ENCODE data around the gene RBFOX2. TPM values are rescaled to one million over a fixed set of nuclear protein-coding genes. Genes with fewer than 3 reads are reported as not detected.
"Not testable (repeated sequence)": the region's sequence is repeated elsewhere in the genome, so short reads cannot be mapped to it uniquely, and the experiment has no call there.

The RBFOX2 gene
- total and polyA plus RNA-seq, 2 donors (not counting 1 experiment from before 2014, with no cell fraction given), result 173 to 190 TPM

DNA sequence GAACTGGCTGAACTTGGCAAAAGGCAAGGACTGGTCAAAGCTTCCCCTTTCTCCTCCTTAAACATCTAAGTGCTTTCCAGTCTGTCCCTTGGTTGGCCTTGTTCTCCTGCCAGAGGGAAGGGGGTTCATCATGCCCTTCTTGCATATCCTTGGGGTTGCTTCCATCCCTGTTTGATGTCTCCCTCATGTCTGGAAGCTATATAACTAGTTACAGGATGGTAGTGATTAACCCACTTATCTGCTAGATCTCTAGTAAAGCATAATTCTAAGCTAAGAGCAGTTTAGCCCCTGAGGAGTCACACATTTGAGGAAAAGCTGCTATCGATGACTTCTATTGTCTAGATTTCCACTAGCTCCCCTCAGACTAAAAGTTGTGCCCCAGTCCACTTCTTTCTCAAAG is 288.0 kb downstream of the RBFOX2 start:
- H3K9me3 ChIP-seq (ENCODE audit: control insufficient read depth, insufficient read depth, low read depth, low read length), result no peaks in the 10 kb centered on the region
- no peak for DNase-seq (ENCODE audit: low read depth in 2 of 2)
- no peaks in the 10 kb centered on the region for H3K27me3 ChIP-seq (ENCODE audit: control insufficient read depth, insufficient read depth, low read length)
- H3K79me2 ChIP-seq (ENCODE audit: control insufficient read depth, insufficient read depth, low read length), result no peaks in the 10 kb centered on the region
- H3K4me1 ChIP-seq (ENCODE audit: control insufficient read depth, extremely low read depth, insufficient read depth, low read length), result peaks cover 28% of the 10 kb centered on the region
- H3K36me3 ChIP-seq (ENCODE audit: control insufficient read depth, insufficient read depth, low read length), result peaks cover 15% of the 10 kb centered on the region
- no peak overlapping the region for H2AFZ ChIP-seq (ENCODE audit: low read length)
- no peak overlapping the region for H3K4me3 ChIP-seq (replicated peaks in 1 of 4; ENCODE audit: control extremely low read depth in 1 of 4, insufficient read depth in 1 of 4, low read depth in 3 of 4, low read length in 4 of 4)
- TF ChIP-seq EZH2 (IDR thresholded peaks at IDR 0.05; ENCODE audit: low read length, missing control alignments), result no peak
- TF ChIP-seq, protein P1, sequence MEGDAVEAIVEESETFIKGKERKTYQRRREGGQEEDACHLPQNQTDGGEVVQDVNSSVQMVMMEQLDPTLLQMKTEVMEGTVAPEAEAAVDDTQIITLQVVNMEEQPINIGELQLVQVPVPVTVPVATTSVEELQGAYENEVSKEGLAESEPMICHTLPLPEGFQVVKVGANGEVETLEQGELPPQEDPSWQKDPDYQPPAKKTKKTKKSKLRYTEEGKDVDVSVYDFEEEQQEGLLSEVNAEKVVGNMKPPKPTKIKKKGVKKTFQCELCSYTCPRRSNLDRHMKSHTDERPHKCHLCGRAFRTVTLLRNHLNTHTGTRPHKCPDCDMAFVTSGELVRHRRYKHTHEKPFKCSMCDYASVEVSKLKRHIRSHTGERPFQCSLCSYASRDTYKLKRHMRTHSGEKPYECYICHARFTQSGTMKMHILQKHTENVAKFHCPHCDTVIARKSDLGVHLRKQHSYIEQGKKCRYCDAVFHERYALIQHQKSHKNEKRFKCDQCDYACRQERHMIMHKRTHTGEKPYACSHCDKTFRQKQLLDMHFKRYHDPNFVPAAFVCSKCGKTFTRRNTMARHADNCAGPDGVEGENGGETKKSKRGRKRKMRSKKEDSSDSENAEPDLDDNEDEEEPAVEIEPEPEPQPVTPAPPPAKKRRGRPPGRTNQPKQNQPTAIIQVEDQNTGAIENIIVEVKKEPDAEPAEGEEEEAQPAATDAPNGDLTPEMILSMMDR (conservative IDR thresholded peaks at IDR 0.05 in 1 of 2, IDR thresholded peaks at IDR 0.05 in 1 of 2; ENCODE audit: low read depth in 1 of 2, low read length in 2 of 2), result no peak
- H3K27ac ChIP-seq (ENCODE audit: insufficient read depth, low read length), result no peak overlapping the region
- no peak overlapping the region for H3K4me2 ChIP-seq (ENCODE audit: extremely low read depth, insufficient read depth, low read length)
- no peaks in the 10 kb centered on the region for H4K20me1 ChIP-seq (ENCODE audit: control insufficient read depth, extremely low read depth, insufficient read depth, low read length)
- no peak overlapping the region for H3K9ac ChIP-seq (ENCODE audit: insufficient read depth, low read length)

DNA sequence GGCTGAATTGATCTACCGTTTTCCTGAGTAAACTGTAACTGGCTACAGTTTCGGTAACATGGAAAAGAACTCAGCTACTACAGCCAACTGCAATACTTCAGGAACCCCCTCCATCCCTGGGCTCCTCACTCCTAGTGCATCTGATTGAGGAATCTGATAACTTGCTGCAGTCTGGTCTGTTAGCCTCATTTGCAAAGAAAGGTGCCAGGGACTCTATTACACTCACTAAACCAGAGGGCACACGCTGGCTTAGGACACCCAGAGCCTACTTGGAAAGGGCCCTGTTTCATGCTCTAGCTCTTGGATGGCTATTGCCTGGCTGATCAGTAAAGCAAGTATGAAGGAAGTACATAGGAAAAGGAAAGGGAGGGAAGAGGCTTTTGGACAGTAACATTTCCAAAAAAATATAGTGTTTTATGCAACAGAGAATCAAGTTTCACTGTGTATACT is 288.7 kb downstream of the RBFOX2 start:
- no peak for TF ChIP-seq EZH2 (IDR thresholded peaks at IDR 0.05; ENCODE audit: low read length, missing control alignments)
- TF ChIP-seq, protein P1 (conservative IDR thresholded peaks at IDR 0.05 in 1 of 2, IDR thresholded peaks at IDR 0.05 in 1 of 2; ENCODE audit: low read depth in 1 of 2, low read length in 2 of 2), result no peak
- H3K36me3 ChIP-seq (ENCODE audit: control insufficient read depth, insufficient read depth, low read length), result peaks cover 14% of the 10 kb centered on the region
- no peak overlapping the region for H2AFZ ChIP-seq (ENCODE audit: low read length)

DNA sequence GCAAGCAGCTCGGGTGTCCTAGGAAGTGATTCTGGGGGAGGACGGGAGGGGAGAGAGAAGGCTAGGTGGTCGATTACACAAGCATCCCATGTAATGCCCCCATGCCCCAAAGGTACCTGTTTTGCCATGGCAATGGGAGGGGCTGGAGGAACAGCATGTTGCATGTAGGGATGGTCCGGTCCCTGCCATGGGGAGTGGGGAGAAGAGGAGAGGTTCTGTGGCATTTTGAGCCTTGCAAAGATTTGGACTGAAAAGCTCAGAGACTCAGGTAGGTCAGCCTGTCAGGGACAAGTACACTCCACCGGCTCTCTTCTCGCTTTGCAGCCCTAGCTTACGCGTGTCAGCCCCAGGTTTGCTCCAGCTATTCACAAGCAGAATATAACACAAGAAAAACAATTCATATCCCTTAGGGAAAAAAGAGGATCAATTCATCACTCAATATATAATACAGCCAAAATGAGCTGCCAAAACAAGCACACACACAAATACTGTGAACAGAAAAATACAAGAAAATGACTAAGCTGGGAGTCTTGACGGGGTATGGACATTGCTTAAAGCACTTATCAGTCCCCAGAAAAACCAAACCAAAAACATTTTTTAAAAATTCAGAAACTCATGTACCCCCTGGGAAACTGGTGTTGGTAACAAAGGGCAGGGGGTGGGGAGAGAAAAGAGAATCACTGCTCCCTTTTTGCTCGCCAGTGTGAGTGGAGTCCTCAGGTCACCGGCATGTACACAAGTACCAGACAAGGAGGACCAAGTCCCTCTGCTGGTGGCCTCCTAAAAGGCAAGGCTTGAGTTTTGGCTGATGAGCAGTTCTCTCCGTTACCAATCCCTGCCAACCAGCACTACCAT is 289.3 kb downstream of the RBFOX2 start:
- Histone ChIP-seq H3K9me3 (ENCODE audit: control insufficient read depth, insufficient read depth, low read depth, low read length) (no peaks in the 10 kb centered on the region), H3K4me2 (ENCODE audit: extremely low read depth, insufficient read depth, low read length) (no peak overlapping the region), H3K9ac (ENCODE audit: insufficient read depth, low read length) (no peak overlapping the region), H4K20me1 (ENCODE audit: control insufficient read depth, extremely low read depth, insufficient read depth, low read length) (no peaks in the 10 kb centered on the region), H3K4me3 (replicated peaks in 1 of 4; ENCODE audit: control extremely low read depth in 1 of 4, insufficient read depth in 1 of 4, low read depth in 3 of 4, low read length in 4 of 4) (no peak overlapping the region), H3K27me3 (ENCODE audit: control insufficient read depth, insufficient read depth, low read length) (no peaks in the 10 kb centered on the region), H2AFZ (ENCODE audit: low read length) (no peak overlapping the region), H3K27ac (ENCODE audit: insufficient read depth, low read length) (no peak overlapping the region), H3K36me3 (ENCODE audit: control insufficient read depth, insufficient read depth, low read length) (peaks cover 14% of the 10 kb centered on the region), H3K79me2 (ENCODE audit: control insufficient read depth, insufficient read depth, low read length) (no peaks in the 10 kb centered on the region), H3K4me1 (ENCODE audit: control insufficient read depth, extremely low read depth, insufficient read depth, low read length) (peaks cover 28% of the 10 kb centered on the region)
- TF ChIP-seq, protein P1 (conservative IDR thresholded peaks at IDR 0.05 in 1 of 2, IDR thresholded peaks at IDR 0.05 in 1 of 2; ENCODE audit: low read depth in 1 of 2, low read length in 2 of 2), result peak in 1 of 2 donors; percentile 39
- TF ChIP-seq EZH2 (IDR thresholded peaks at IDR 0.05; ENCODE audit: low read length, missing control alignments), result no peak
- no peak for DNase-seq (ENCODE audit: low read depth in 2 of 2)

More for the DNA sequence above, 288.7 kb downstream of the RBFOX2 start:
- Histone ChIP-seq H3K9ac (ENCODE audit: insufficient read depth, low read length) (no peak overlapping the region), H3K4me1 (ENCODE audit: control insufficient read depth, extremely low read depth, insufficient read depth, low read length) (peaks cover 28% of the 10 kb centered on the region), H3K9me3 (ENCODE audit: control insufficient read depth, insufficient read depth, low read depth, low read length) (no peaks in the 10 kb centered on the region), H3K79me2 (ENCODE audit: control insufficient read depth, insufficient read depth, low read length) (no peaks in the 10 kb centered on the region), H4K20me1 (ENCODE audit: control insufficient read depth, extremely low read depth, insufficient read depth, low read length) (no peaks in the 10 kb centered on the region), H3K4me2 (ENCODE audit: extremely low read depth, insufficient read depth, low read length) (no peak overlapping the region), H3K27ac (ENCODE audit: insufficient read depth, low read length) (no peak overlapping the region), H3K27me3 (ENCODE audit: control insufficient read depth, insufficient read depth, low read length) (no peaks in the 10 kb centered on the region), H3K4me3 (replicated peaks in 1 of 4; ENCODE audit: control extremely low read depth in 1 of 4, insufficient read depth in 1 of 4, low read depth in 3 of 4, low read length in 4 of 4) (no peak overlapping the region)
- no peak for DNase-seq (ENCODE audit: low read depth in 2 of 2)

DNA sequence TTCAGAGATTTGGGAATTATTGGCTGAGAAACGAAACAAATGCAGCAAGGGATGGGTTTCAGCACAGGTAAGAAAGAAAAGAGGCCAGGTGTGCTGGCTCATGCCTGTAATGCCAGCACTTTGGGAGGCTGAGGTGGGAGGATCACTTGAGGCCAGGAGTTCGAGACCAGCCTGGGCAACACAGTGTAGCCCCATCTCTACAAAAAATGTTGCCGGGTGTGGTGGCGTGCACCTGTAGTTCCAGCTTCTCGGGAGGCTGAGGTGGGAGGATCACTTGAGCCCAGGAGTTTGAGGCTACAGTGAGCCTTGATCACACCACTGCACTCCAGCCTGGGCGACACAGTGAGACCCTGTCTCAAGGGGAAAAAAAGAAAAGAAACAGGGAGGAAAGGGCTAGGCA is 290.7 kb downstream of the RBFOX2 start:
- not testable (repeated sequence) for H3K9ac ChIP-seq (ENCODE audit: insufficient read depth, low read length); H3K4me3 ChIP-seq (replicated peaks in 1 of 4; ENCODE audit: control extremely low read depth in 1 of 4, insufficient read depth in 1 of 4, low read depth in 3 of 4, low read length in 4 of 4); H3K27me3 ChIP-seq (ENCODE audit: control insufficient read depth, insufficient read depth, low read length); H3K79me2 ChIP-seq (ENCODE audit: control insufficient read depth, insufficient read depth, low read length); H4K20me1 ChIP-seq (ENCODE audit: control insufficient read depth, extremely low read depth, insufficient read depth, low read length); DNase-seq (ENCODE audit: low read depth in 2 of 2); H2AFZ ChIP-seq (ENCODE audit: low read length); H3K27ac ChIP-seq (ENCODE audit: insufficient read depth, low read length); H3K9me3 ChIP-seq (ENCODE audit: control insufficient read depth, insufficient read depth, low read depth, low read length); H3K4me2 ChIP-seq (ENCODE audit: extremely low read depth, insufficient read depth, low read length)
- peaks cover 19% of the 10 kb centered on the region for H3K4me1 ChIP-seq (ENCODE audit: control insufficient read depth, extremely low read depth, insufficient read depth, low read length)
- H3K36me3 ChIP-seq (ENCODE audit: control insufficient read depth, insufficient read depth, low read length), result peaks cover 14% of the 10 kb centered on the region

Data from fibroblast of lung (primary cell).